Stimulated activated CD8-positive, alpha-beta memory T cell treated with anti-CD3 and anti-CD28 coated beads, Interleukin-2, amount 100 ng/mL, for 48 hours (primary cell): ENCODE measurements around the gene SPRY1.

ENCODE experiments used
- DNase-seq, 2 donors: peaks; one replicate each; pipeline ENCODE4 v3.0.0-alpha.2; 2020; ENCODE audit warnings: low read depth in 2 of 2

SPRY1 gene

GRCh38 chr4:123444290-123444731 lies 47.7 kb downstream of the SPRY1 start:
- peak in 1 of 2 donors; percentile 48 for DNase-seq

- no peak for DNase-seq
Measured at GRCh38 chr4:123446865-123447474, 50.4 kb downstream of the SPRY1 start.

- no peak for DNase-seq
Measured at GRCh38 chr4:123449362-123449761, 52.8 kb downstream of the SPRY1 start.

GRCh38 chr4:123449780-123450179 lies 53.2 kb downstream of the SPRY1 start:
- no peak for DNase-seq

- DNase-seq: no peak
Measured at GRCh38 chr4:123450393-123450792, 53.8 kb downstream of the SPRY1 start.

- DNase-seq: no peak
Measured at GRCh38 chr4:123452616-123453015, 56.0 kb downstream of the SPRY1 start.

- DNase-seq: no peak
Measured at GRCh38 chr4:123453061-123453680, 56.6 kb downstream of the SPRY1 start.
